HepG2 (cell line): Measurements from ENCODE around the gene PAPSS2. TPM values are rescaled to one million over a fixed set of nuclear protein-coding genes. Genes with fewer than 3 reads are reported as not detected.

ENCODE experiments used
- ATAC-seq: fragments of 200-7000 bp; cut with Tn5 transposase; 3 replicates; pipeline ENCODE4 v1.9.1; 2020; ENCODE audit warnings: mild to moderate bottlenecking, moderate library complexity
- BruUV-seq: library from RNA; stranded (reverse); fragments of 400-500 nt; replicated peaks from 2 replicates; lab custom pipeline; 2021; lab: Mats Ljungman, UMichigan
- CTCF ChIA-PET: fragments of 300-600 bp; formaldehyde crosslinking; extraction: SDS; loops from one replicate; lab custom pipeline; 2021; ENCODE audit warnings: low total read pairs, inconsistent platforms, low intra/inter-chr PET ratio; lab: Yijun Ruan, JAX
- POLR2A ChIA-PET: fragments of 350-600 bp; sonication (Branson Sonifier 250); formaldehyde crosslinking; loops from one replicate; lab custom pipeline; 2020; ENCODE audit warnings: antibody characterized with exemption, inconsistent platforms; lab: Yijun Ruan, JAX
- DNase-seq: peaks from one replicate; pipeline ENCODE4 v3.0.0-alpha.2; 2015; ENCODE audit warnings: low spot score
- FAIRE-seq: peaks from 3 replicates; lab custom pipeline; 2011; peaks lifted over from hg19 to GRCh38; lab: Jason Lieb, UNC
- H2AFZ ChIP-seq: one replicate; pipeline ENCODE4 v1.6.1; 2011; ENCODE audit warnings: low read length, inconsistent platforms
- H3K27ac ChIP-seq: fragments of 300-600 bp; 3 replicates; pipeline ENCODE4 v1.8.0; 2011; ENCODE audit warnings: mixed run types, mild to moderate bottlenecking, mixed read lengths, low read length, inconsistent platforms; ENCODE audit not compliant: insufficient read depth; ENCODE audit errors: extremely low read length
- H3K27me3 ChIP-seq, 2 experiments: fragments of 200-600 bp in 1 of 2; 2 replicates in 1 of 2; 3 replicates in 1 of 2; pipeline versions ENCODE4 v1.6.0 to v1.8.0; 2011; ENCODE audit warnings: low read length in 2 of 2, mild to moderate bottlenecking in 2 of 2, moderate library complexity in 2 of 2, inconsistent platforms in 1 of 2; ENCODE audit not compliant: insufficient read depth in 2 of 2, control insufficient read depth in 1 of 2
- H3K36me3 ChIP-seq, 2 experiments: fragments of 200-600 bp in 1 of 2; replicated peaks in 1 of 2; 2 replicates in 1 of 2; 3 replicates in 1 of 2; pipeline versions ENCODE4 v1.5.1 to v1.8.0; 2011; ENCODE audit warnings: low read length in 2 of 2, inconsistent platforms in 1 of 2; ENCODE audit not compliant: insufficient read depth in 2 of 2, control insufficient read depth in 1 of 2
- H3K4me1 ChIP-seq: 2 replicates; pipeline ENCODE4 v1.5.1; 2012; ENCODE audit warnings: low read length, inconsistent platforms; ENCODE audit not compliant: insufficient read depth
- H3K4me2 ChIP-seq: 2 replicates; pipeline ENCODE4 v1.6.0; 2011; ENCODE audit warnings: low read depth, low read length, inconsistent platforms
- H3K4me3 ChIP-seq, 3 experiments: fragments of 200-600 bp in 1 of 3; sonication (generic), shearing (Covaris generic) in 1 of 3; replicated peaks in 1 of 3; 2 replicates each; pipeline ENCODE4 v1.5.1; 2011 to 2016; ENCODE audit warnings: low read length in 3 of 3, inconsistent platforms in 2 of 3, low read depth in 2 of 3, mild to moderate bottlenecking in 2 of 3, control low read depth in 1 of 3, mixed read lengths in 1 of 3; ENCODE audit not compliant: insufficient read depth in 1 of 3
- H3K79me2 ChIP-seq: one replicate; pipeline ENCODE4 v1.6.1; 2011; ENCODE audit warnings: low read length, inconsistent platforms; ENCODE audit not compliant: insufficient read depth
- H3K9ac ChIP-seq: 2 replicates; pipeline ENCODE4 v1.6.0; 2011; ENCODE audit warnings: mild to moderate bottlenecking, low read depth, low read length, inconsistent platforms; ENCODE audit not compliant: insufficient read depth
- H3K9me3 ChIP-seq: 2 replicates; pipeline ENCODE4 v1.5.1; 2012; ENCODE audit warnings: mild to moderate bottlenecking, low read length
- H4K20me1 ChIP-seq: 2 replicates; pipeline ENCODE4 v1.6.0; 2011; ENCODE audit warnings: inconsistent platforms, mild to moderate bottlenecking, low read length, moderate library complexity; ENCODE audit not compliant: insufficient read depth
- ADNP ChIP-seq: sonication (generic); formaldehyde crosslinking; IDR thresholded peaks from 2 replicates; pipeline ENCODE4 v1.4.0; 2020; ENCODE audit warnings: missing genetic modification reagents
- HDAC6 ChIP-seq: fragments of 200-600 bp; sonication (generic); IDR thresholded peaks from 2 replicates; pipeline ENCODE4 v1.7.0; 2017; ENCODE audit warnings: mild to moderate bottlenecking, antibody characterized with exemption, low read length, low read depth
- KDM5B ChIP-seq: sonication (generic); formaldehyde crosslinking; IDR thresholded peaks from 2 replicates; pipeline ENCODE4 v1.4.0; 2020; ENCODE audit warnings: missing genetic modification reagents, mild to moderate bottlenecking, borderline replicate concordance
- MAFG ChIP-seq: sonication (generic); formaldehyde crosslinking; IDR thresholded peaks from 2 replicates; pipeline ENCODE4 v1.5.1; 2020; ENCODE audit warnings: mild to moderate bottlenecking, missing genetic modification reagents
- MAFK ChIP-seq, 2 experiments: IDR thresholded peaks in 1 of 2; conservative IDR thresholded peaks in 1 of 2; 2 replicates each; pipeline ENCODE4 v1.6.1; 2011; ENCODE audit warnings: improper control_type of control experiment in 2 of 2, low read length in 2 of 2
- MATR3 ChIP-seq: sonication (generic); formaldehyde crosslinking; IDR thresholded peaks from 2 replicates; pipeline ENCODE4 v1.4.0; 2020; ENCODE audit warnings: missing genetic modification reagents
- TBL1XR1 ChIP-seq: fragments of 150-350 bp; IDR thresholded peaks from 2 replicates; pipeline ENCODE4 v1.6.1; 2014; ENCODE audit warnings: borderline replicate concordance, low read length; ENCODE audit not compliant: partially characterized antibody
- ZEB1 ChIP-seq: IDR thresholded peaks from 2 replicates; pipeline ENCODE4 v1.6.1; 2012; ENCODE audit warnings: mild to moderate bottlenecking, low read depth, inconsistent platforms; ENCODE audit not compliant: insufficient replicate concordance
- ZNF101 ChIP-seq: sonication (generic); formaldehyde crosslinking; IDR thresholded peaks from 2 replicates; pipeline ENCODE4 v1.4.0; 2020; ENCODE audit warnings: mild to moderate bottlenecking, low read depth, missing genetic modification reagents, borderline replicate concordance
- ZNF367 ChIP-seq: sonication (generic); formaldehyde crosslinking; IDR thresholded peaks from 2 replicates; pipeline ENCODE4 v1.4.0; 2020; ENCODE audit warnings: missing genetic modification reagents, borderline replicate concordance
- ZNF441 ChIP-seq: sonication (generic); formaldehyde crosslinking; IDR thresholded peaks from 2 replicates; pipeline ENCODE4 v1.7.0; 2021; ENCODE audit warnings: missing genetic modification reagents, borderline replicate concordance
- ZNF510 ChIP-seq: sonication (generic); formaldehyde crosslinking; IDR thresholded peaks from 2 replicates; pipeline ENCODE4 v1.4.0; 2020; ENCODE audit warnings: low read depth, mild to moderate bottlenecking, missing genetic modification reagents
- ZNF616 ChIP-seq: sonication (generic); formaldehyde crosslinking; IDR thresholded peaks from 2 replicates; pipeline ENCODE4 v1.5.0; 2020; ENCODE audit warnings: low read depth, mild to moderate bottlenecking, missing genetic modification reagents
- ZNF776 ChIP-seq: sonication (generic); formaldehyde crosslinking; IDR thresholded peaks from 2 replicates; pipeline ENCODE4 v1.4.0; 2020; ENCODE audit warnings: mild to moderate bottlenecking, missing genetic modification reagents
- in situ Hi-C: cut with HindIII; loops from 2 replicates; pipeline ENCODE4 v1.10.0; 2017; ENCODE audit warnings: low pct_unique_long_range_greater_than_20kb; ENCODE audit not compliant: extremely low pct_ligation_motif_present
- intact Hi-C: fragments of 100-400 bp; cut with micrococcal nuclease; formaldehyde crosslinking; loops from one replicate; pipeline ENCODE4 v1.10.0; 2022; ENCODE audit not compliant: unreplicated experiment
- polyA plus RNA-seq, 8 experiments: library from polyadenylated mRNA; depleted of rRNA in 3 of 8; stranded (reverse) in 7 of 8; unstranded in 1 of 8; fragments of >200 nt; fragmentation: Illumina TruSeq in 4 of 8; extraction: Trizol in 4 of 8; gene quantifications; 2 replicates each; pipeline versions ENCODE4 v1.2.1 to v1.2.3, GENCODE V29; 2011 to 2016; ENCODE audit warnings: low read depth in 4 of 8, missing spikeins in 1 of 8, mixed read lengths in 1 of 8; ENCODE audit not compliant: insufficient read depth in 1 of 8
- total RNA-seq, 5 experiments: library from RNA; depleted of rRNA; stranded (reverse); fragments of >200 nt; fragmentation: Illumina TruSeq; extraction: Trizol; gene quantifications; 2 replicates each; pipeline ENCODE4 v1.2.3, GENCODE V29; 2016; ENCODE audit warnings: low read depth in 1 of 5
- TF ChIP-seq, protein P1 (sequence below): sonication (generic); formaldehyde crosslinking; IDR thresholded peaks from 2 replicates; pipeline ENCODE4 v1.4.0; 2020; ENCODE audit warnings: mild to moderate bottlenecking, missing genetic modification reagents
- TF ChIP-seq, protein P2 (sequence below): sonication (generic); formaldehyde crosslinking; IDR thresholded peaks from 2 replicates; pipeline ENCODE4 v1.8.0; 2022; ENCODE audit warnings: missing genetic modification reagents, low read depth, mild to moderate bottlenecking, borderline replicate concordance
- TF ChIP-seq, protein P3 (sequence below): IDR thresholded peaks from 2 replicates; pipeline ENCODE4 v1.6.1; 2016

PAPSS2 gene
- total and polyA plus RNA-seq, 2 of the 13 experiments (the other 11 are each of a cell fraction or from before 2014, with no cell fraction given): 0.11 to 0.12 TPM

DNA sequence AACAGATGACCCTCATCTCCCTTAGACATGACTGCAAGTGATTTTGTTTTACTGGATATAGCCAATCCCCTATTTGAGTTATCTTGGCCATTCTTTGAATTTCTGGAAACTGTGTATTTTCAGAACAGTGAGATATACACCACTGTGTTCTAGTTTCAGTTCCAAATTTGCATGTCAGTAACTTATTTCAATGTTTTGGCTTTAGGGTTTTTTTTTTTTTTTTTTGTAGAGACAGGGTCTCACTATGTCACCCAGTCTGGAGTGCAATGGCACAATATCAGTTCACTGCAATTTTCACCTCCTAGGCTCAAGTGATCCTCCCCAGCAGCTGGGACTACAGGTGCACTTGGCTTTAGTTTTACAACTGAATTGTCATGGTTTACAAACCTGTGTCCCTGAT is 91.1 kb downstream of the PAPSS2 start:
- POLR2A ChIA-PET: no interaction called here
- in situ Hi-C loops (no loop called here), intact Hi-C loops (no loop called here)
- H3K36me3 ChIP-seq: peaks cover 1 to 8% of the 10 kb centered on the region in 2 experiments; a peak in 3 of 5 replicates
- FAIRE-seq (no peak), ATAC-seq (no peak), DNase-seq (no peak)
- no peak overlapping the region for H2AFZ ChIP-seq
- 0 out of 2 replicates have a peak, but pooled peaks cover 5% of the 10 kb centered on the region for H3K4me1 ChIP-seq
- H3K27ac ChIP-seq: no peak overlapping the region
- no peak overlapping the region for H3K4me2 ChIP-seq
- H4K20me1 ChIP-seq: no peaks in the 10 kb centered on the region
- no peaks in the 10 kb centered on the region for H3K79me2 ChIP-seq
- H3K4me3 ChIP-seq: no peak overlapping the region
- no peak for TF ChIP-seq ZNF616
- no peak for TF ChIP-seq ZNF510 (CRISPR knock-in tag)
- TF ChIP-seq ZEB1: no peak
- TF ChIP-seq ZNF101: no peak
- TF ChIP-seq, protein P1, sequence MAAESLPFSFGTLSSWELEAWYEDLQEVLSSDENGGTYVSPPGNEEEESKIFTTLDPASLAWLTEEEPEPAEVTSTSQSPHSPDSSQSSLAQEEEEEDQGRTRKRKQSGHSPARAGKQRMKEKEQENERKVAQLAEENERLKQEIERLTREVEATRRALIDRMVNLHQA: no peak
- no peak for TF ChIP-seq MAFG (CRISPR knock-in tag)
- TF ChIP-seq, protein P2, sequence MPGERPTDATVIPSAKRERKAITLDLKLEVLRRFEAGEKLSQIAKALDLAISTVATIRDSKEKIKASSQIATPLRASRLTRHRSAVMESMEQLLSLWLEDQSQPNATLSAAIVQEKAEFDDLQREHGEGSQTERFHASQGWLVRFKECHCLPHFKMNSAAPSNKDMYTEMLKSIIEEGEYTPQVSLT (CRISPR knock-in tag): no peak
- TF ChIP-seq ZNF367 (CRISPR knock-in tag): no peak
- no peak for TF ChIP-seq ADNP (CRISPR knock-in tag)
- TF ChIP-seq ZNF441 (CRISPR knock-in tag): no peak
- TF ChIP-seq ZNF776 (CRISPR knock-in tag): no peak
- TF ChIP-seq TBL1XR1: no peak
- no peak for TF ChIP-seq KDM5B (CRISPR knock-in tag)
- TF ChIP-seq HDAC6: no peak
- no peak for TF ChIP-seq MAFK (conservative IDR thresholded peaks at IDR 0.05 in 1 of 2, IDR thresholded peaks at IDR 0.05 in 1 of 2; ENCODE audit: low read length in 2 of 2)
- TF ChIP-seq, protein P3, sequence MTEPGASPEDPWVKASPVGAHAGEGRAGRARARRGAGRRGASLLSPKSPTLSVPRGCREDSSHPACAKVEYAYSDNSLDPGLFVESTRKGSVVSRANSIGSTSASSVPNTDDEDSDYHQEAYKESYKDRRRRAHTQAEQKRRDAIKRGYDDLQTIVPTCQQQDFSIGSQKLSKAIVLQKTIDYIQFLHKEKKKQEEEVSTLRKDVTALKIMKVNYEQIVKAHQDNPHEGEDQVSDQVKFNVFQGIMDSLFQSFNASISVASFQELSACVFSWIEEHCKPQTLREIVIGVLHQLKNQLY (CRISPR knock-in tag): no peak
- no peak for TF ChIP-seq MATR3 (CRISPR knock-in tag)
- H3K9ac ChIP-seq: no peak overlapping the region
- BruUV-seq: no TSS peak
- H3K27me3 ChIP-seq: no peaks in the 10 kb centered on the region; a peak in 1 of 5 replicates
- CTCF ChIA-PET: no interaction called here
- H3K9me3 ChIP-seq: no peaks in the 10 kb centered on the region
